HCT116 (cell line): ENCODE results near the gene BBLN. TPM values are rescaled to one million over a fixed set of nuclear protein-coding genes. Genes with fewer than 3 reads are reported as not detected.

Experiments used
- ATAC-seq: fragments of 200-7000 bp; cut with Tn5 transposase; 2 replicates; pipeline ENCODE4 v1.9.1; 2020; ENCODE audit warnings: mild to moderate bottlenecking, moderate library complexity
- BruUV-seq: library from RNA; stranded (reverse); fragments of 400-500 nt; replicated peaks from 2 replicates; lab custom pipeline; 2021; lab: Mats Ljungman, UMichigan
- CTCF ChIA-PET: fragments of 300-600 bp; sonication (Branson Sonifier 250); formaldehyde crosslinking; loops from one replicate; lab custom pipeline; 2021; ENCODE audit warnings: antibody characterized with exemption; lab: Charles Lee
- POLR2A ChIA-PET: fragments of 300-600, 350-600 bp; sonication (Branson Sonifier 250); formaldehyde crosslinking; loops from one replicate; lab custom pipeline; 2021; ENCODE audit warnings: antibody characterized with exemption; lab: Charles Lee
- RAD21 ChIA-PET, 2 experiments: fragments of 300-600 bp; sonication (Branson Sonifier 250); formaldehyde crosslinking; loops; one replicate each; lab custom pipeline; 2023; ENCODE audit warnings: low total read pairs in 2 of 2; ENCODE audit not compliant: uncharacterized antibody in 2 of 2, unreplicated experiment in 2 of 2, low non-redundant PET in 1 of 2; lab: Charles Lee
- DNase-seq: peaks from one replicate; pipeline ENCODE4 v3.0.0-alpha.2; 2010; ENCODE audit warnings: low read depth, low spot score
- H2AFZ ChIP-seq: fragments of 200-600 bp; shearing (Covaris generic), sonication (generic); 2 replicates; pipeline ENCODE4 v1.6.1; 2017; ENCODE audit warnings: low read depth, mixed run types, mixed read lengths, antibody characterized with exemption, low read length; ENCODE audit not compliant: poor library complexity, severe bottlenecking
- H3K27ac ChIP-seq: 2 replicates; pipeline ENCODE4 v1.5.1; 2012; ENCODE audit warnings: low read depth, low read length
- H3K27me3 ChIP-seq: fragments of 200-600 bp; sonication (generic); 2 replicates; pipeline ENCODE4 v1.6.1; 2016; ENCODE audit warnings: mixed run types, low read length, mixed read lengths; ENCODE audit not compliant: insufficient read depth
- H3K36me3 ChIP-seq, 2 experiments: fragments of 200-500 bp in 1 of 2; fragments of 200-600 bp in 1 of 2; sonication (Bioruptor generic) in 1 of 2; sonication (generic) in 1 of 2; 2 replicates each; pipeline versions ENCODE4 v1.5.1 to v1.6.1; 2014 to 2016; ENCODE audit warnings: low read length in 2 of 2, inconsistent platforms in 1 of 2, mixed read lengths in 1 of 2, mixed run types in 1 of 2; ENCODE audit not compliant: insufficient read depth in 2 of 2, control insufficient read depth in 1 of 2
- H3K4me1 ChIP-seq, 2 experiments: fragments of 200-600 bp in 1 of 2; sonication (generic) in 1 of 2; 2 replicates each; pipeline versions ENCODE4 v1.5.1 to v1.6.1; 2012 to 2017; ENCODE audit warnings: low read length in 2 of 2, inconsistent platforms in 1 of 2, mild to moderate bottlenecking in 1 of 2, mixed read lengths in 1 of 2, mixed run types in 1 of 2, moderate library complexity in 1 of 2; ENCODE audit not compliant: insufficient read depth in 2 of 2, control insufficient read depth in 1 of 2
- H3K4me2 ChIP-seq: fragments of 200-600 bp; sonication (generic); 2 replicates; pipeline ENCODE4 v1.6.1; 2017; ENCODE audit warnings: mixed run types, low read length, mixed read lengths
- H3K4me3 ChIP-seq, 2 experiments: fragments of 200-600 bp in 1 of 2; sonication (generic) in 1 of 2; replicated peaks in 1 of 2; 2 replicates each; pipeline ENCODE4 v1.5.1; 2011 to 2016; ENCODE audit warnings: low read length in 2 of 2, control low read depth in 1 of 2, low read depth in 1 of 2, mild to moderate bottlenecking in 1 of 2, mixed read lengths in 1 of 2, mixed run types in 1 of 2
- H3K79me2 ChIP-seq: fragments of 200-600 bp; sonication (generic); 2 replicates; pipeline ENCODE4 v1.6.1; 2017; ENCODE audit warnings: mild to moderate bottlenecking, mixed run types, low read length, moderate library complexity, mixed read lengths; ENCODE audit not compliant: insufficient read depth
- H3K9ac ChIP-seq: fragments of 200-600 bp; sonication (generic); 2 replicates; pipeline ENCODE4 v1.6.1; 2016; ENCODE audit warnings: low read length, mixed read lengths
- H3K9me2 ChIP-seq: fragments of 200-600 bp; sonication (generic), shearing (Covaris generic); 2 replicates; pipeline ENCODE4 v1.6.1; 2017; ENCODE audit warnings: mixed run types, mild to moderate bottlenecking, moderate library complexity; ENCODE audit not compliant: insufficient read depth
- H3K9me3 ChIP-seq, 2 experiments: fragments of 200-500 bp in 1 of 2; fragments of 200-600 bp in 1 of 2; sonication (Bioruptor generic) in 1 of 2; sonication (generic) in 1 of 2; 2 replicates each; pipeline ENCODE4 v1.6.1; 2014 to 2017; ENCODE audit warnings: low read length in 2 of 2, mixed read lengths in 2 of 2, inconsistent platforms in 1 of 2, low read depth in 1 of 2, mild to moderate bottlenecking in 1 of 2, mixed run types in 1 of 2, moderate library complexity in 1 of 2; ENCODE audit not compliant: control insufficient read depth in 1 of 2, insufficient read depth in 1 of 2
- H4K20me1 ChIP-seq: fragments of 200-600 bp; sonication (generic), shearing (Covaris generic); 2 replicates; pipeline ENCODE4 v1.6.1; 2017; ENCODE audit warnings: mixed run types, mild to moderate bottlenecking, moderate library complexity; ENCODE audit not compliant: insufficient read depth
- CBX3 ChIP-seq: IDR thresholded peaks from 2 replicates; pipeline ENCODE4 v1.6.1; 2012; ENCODE audit warnings: low read depth
- CEBPB ChIP-seq: IDR thresholded peaks from 2 replicates; pipeline ENCODE4 v1.6.1; 2012; ENCODE audit warnings: low read depth
- EGR1 ChIP-seq: IDR thresholded peaks from 2 replicates; pipeline ENCODE4 v1.6.1; 2012; ENCODE audit warnings: low read depth
- EZH2 ChIP-seq: fragments of 200-600 bp; sonication (generic); IDR thresholded peaks from 2 replicates; pipeline ENCODE4 v1.6.1; 2017; ENCODE audit warnings: antibody characterized with exemption, mixed run types
- EZH2phosphoT487 ChIP-seq: fragments of 200-600 bp; IDR thresholded peaks from 2 replicates; pipeline ENCODE4 v1.6.1; 2018; ENCODE audit warnings: antibody characterized with exemption, borderline replicate concordance
- FOSL1 ChIP-seq: IDR thresholded peaks from 2 replicates; pipeline ENCODE4 v1.6.1; 2012; ENCODE audit warnings: low read depth
- POLR2AphosphoS5 ChIP-seq: IDR thresholded peaks from 2 replicates; pipeline ENCODE4 v1.6.1; 2011; ENCODE audit warnings: mild to moderate bottlenecking, low read depth, low read length, moderate library complexity
- SIN3A ChIP-seq: IDR thresholded peaks from 2 replicates; pipeline ENCODE4 v1.6.1; 2012; ENCODE audit warnings: low read depth
- SRF ChIP-seq: IDR thresholded peaks from 2 replicates; pipeline ENCODE4 v1.6.1; 2012; ENCODE audit warnings: low read depth
- TCF7L2 ChIP-seq: IDR thresholded peaks from 2 replicates; pipeline ENCODE4 v1.7.0; 2011; ENCODE audit warnings: borderline replicate concordance, inconsistent platforms; ENCODE audit not compliant: insufficient read depth, insufficient read length; ENCODE audit errors: extremely low read depth
- YY1 ChIP-seq: IDR thresholded peaks from 2 replicates; pipeline ENCODE4 v1.6.1; 2011; ENCODE audit warnings: low read length, low read depth, moderate library complexity, mild to moderate bottlenecking; ENCODE audit not compliant: insufficient replicate concordance; ENCODE audit errors: extremely low read depth
- ZFX ChIP-seq: fragments of 450-650 bp; IDR thresholded peaks from 2 replicates; pipeline ENCODE4 v1.6.1; 2017
- intact Hi-C: fragments of 100-400 bp; cut with micrococcal nuclease; formaldehyde crosslinking; loops from 2 replicates; pipeline ENCODE4 v1.10.0; 2022
- total RNA-seq: library from RNA; stranded (reverse); gene quantifications from one replicate; pipeline ENCODE4 v1.2.1, GENCODE V29; 2021; ENCODE audit not compliant: unreplicated experiment
- TF ChIP-seq, protein P1 (sequence below): IDR thresholded peaks from 2 replicates; pipeline ENCODE4 v1.6.1; 2011; ENCODE audit warnings: mild to moderate bottlenecking, low read length, moderate library complexity; ENCODE audit not compliant: insufficient replicate concordance; ENCODE audit errors: extremely low read depth
- TF ChIP-seq, protein P2 (sequence below): IDR thresholded peaks from 2 replicates; pipeline ENCODE4 v1.6.1; 2012; ENCODE audit warnings: low read depth

The BBLN gene
- total RNA-seq, 1 experiment from 2014 or later = 119 TPM

DNA sequence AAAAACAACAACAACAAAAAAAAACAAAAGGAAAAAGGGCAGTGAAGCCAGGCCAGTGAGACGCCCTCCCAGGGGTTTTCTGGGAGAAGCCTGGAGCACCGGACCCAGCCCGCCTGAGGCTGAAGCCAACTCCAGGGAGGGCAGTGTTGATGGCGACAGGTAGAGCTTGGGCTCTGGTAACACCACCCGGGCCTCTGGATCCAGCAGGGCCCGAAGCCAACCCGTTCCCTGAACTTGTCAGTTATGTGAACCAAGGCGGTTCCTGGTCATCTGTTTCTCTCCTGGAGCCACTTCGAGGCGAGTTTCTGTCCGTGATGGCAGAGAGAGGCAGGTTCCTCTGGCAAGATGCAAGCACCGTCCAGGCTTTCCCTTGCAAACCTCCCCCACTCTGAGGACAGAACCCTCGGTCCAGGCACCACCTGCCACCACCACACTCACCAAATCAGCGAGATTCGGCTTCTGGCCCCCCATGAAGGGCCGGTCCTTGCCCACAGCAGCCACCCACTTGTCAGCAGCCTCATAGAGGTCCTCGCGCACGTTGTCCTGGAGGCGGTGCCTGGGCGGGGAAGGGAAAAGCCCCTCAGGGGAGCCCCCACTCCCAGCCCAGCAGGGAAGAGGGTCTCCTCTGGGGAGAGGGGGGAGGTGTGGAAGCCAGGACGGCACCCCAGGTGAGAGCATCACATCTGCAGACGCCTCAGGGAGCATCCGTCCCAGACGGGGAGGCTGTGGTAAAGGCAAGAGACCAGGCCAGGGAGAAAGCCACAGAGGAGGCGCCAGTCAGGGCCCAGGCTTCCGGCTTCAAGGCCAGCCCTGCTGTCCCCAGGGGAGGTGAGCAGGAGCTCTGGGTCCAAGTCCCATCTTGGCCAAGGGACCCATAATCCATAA lies 37.9 kb upstream of the BBLN start:
- CTCF ChIA-PET = no interaction called here
- Histone ChIP-seq H3K9ac (no peak overlapping the region), H3K4me1 (peaks cover 12 to 23% of the 10 kb centered on the region in 2 experiments), H3K79me2 (peaks cover 36% of the 10 kb centered on the region), H3K27me3 (no peaks in the 10 kb centered on the region), H3K9me2 (no peaks in the 10 kb centered on the region), H2AFZ (no peak overlapping the region), H3K4me3 (no peak overlapping the region), H3K36me3 (peaks cover 6 to 30% of the 10 kb centered on the region in 2 experiments; a peak in 3 of 4 replicates), H3K27ac (no peak overlapping the region), H3K9me3 (no peaks in the 10 kb centered on the region), H4K20me1 (peaks cover 9% of the 10 kb centered on the region; the same call in 1 of the 2 replicates), H3K4me2 (no peak overlapping the region)
- ATAC-seq (no peak), DNase-seq (no peak)
- intact Hi-C loops = no loop called here
- POLR2A ChIA-PET = no interaction called here
- RAD21 ChIA-PET = no interaction called here
- TF ChIP-seq EZH2phosphoT487 (no peak), YY1 (no peak), FOSL1 (no peak), POLR2AphosphoS5 (no peak), SIN3A (no peak), ZFX (no peak), EZH2 (no peak), TCF7L2 (no peak), CBX3 (no peak), SRF (no peak), CEBPB (no peak), EGR1 (no peak)
- TF ChIP-seq, protein P1, sequence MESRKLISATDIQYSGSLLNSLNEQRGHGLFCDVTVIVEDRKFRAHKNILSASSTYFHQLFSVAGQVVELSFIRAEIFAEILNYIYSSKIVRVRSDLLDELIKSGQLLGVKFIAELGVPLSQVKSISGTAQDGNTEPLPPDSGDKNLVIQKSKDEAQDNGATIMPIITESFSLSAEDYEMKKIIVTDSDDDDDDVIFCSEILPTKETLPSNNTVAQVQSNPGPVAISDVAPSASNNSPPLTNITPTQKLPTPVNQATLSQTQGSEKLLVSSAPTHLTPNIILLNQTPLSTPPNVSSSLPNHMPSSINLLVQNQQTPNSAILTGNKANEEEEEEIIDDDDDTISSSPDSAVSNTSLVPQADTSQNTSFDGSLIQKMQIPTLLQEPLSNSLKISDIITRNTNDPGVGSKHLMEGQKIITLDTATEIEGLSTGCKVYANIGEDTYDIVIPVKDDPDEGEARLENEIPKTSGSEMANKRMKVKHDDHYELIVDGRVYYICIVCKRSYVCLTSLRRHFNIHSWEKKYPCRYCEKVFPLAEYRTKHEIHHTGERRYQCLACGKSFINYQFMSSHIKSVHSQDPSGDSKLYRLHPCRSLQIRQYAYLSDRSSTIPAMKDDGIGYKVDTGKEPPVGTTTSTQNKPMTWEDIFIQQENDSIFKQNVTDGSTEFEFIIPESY = no peak
- TF ChIP-seq, protein P2, sequence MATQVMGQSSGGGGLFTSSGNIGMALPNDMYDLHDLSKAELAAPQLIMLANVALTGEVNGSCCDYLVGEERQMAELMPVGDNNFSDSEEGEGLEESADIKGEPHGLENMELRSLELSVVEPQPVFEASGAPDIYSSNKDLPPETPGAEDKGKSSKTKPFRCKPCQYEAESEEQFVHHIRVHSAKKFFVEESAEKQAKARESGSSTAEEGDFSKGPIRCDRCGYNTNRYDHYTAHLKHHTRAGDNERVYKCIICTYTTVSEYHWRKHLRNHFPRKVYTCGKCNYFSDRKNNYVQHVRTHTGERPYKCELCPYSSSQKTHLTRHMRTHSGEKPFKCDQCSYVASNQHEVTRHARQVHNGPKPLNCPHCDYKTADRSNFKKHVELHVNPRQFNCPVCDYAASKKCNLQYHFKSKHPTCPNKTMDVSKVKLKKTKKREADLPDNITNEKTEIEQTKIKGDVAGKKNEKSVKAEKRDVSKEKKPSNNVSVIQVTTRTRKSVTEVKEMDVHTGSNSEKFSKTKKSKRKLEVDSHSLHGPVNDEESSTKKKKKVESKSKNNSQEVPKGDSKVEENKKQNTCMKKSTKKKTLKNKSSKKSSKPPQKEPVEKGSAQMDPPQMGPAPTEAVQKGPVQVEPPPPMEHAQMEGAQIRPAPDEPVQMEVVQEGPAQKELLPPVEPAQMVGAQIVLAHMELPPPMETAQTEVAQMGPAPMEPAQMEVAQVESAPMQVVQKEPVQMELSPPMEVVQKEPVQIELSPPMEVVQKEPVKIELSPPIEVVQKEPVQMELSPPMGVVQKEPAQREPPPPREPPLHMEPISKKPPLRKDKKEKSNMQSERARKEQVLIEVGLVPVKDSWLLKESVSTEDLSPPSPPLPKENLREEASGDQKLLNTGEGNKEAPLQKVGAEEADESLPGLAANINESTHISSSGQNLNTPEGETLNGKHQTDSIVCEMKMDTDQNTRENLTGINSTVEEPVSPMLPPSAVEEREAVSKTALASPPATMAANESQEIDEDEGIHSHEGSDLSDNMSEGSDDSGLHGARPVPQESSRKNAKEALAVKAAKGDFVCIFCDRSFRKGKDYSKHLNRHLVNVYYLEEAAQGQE = no peak
- BruUV-seq = no TSS peak
